GM21737 (cell line): ENCODE measurements around the gene IGLL1.

Experiments
- ATAC-seq: cut with Tn5 transposase; IDR thresholded peaks from one replicate; pipeline ENCODE4 v1.9.1; 2021; ENCODE audit warnings: mild to moderate bottlenecking, moderate library complexity; ENCODE audit not compliant: unreplicated experiment

The IGLL1 gene

DNA sequence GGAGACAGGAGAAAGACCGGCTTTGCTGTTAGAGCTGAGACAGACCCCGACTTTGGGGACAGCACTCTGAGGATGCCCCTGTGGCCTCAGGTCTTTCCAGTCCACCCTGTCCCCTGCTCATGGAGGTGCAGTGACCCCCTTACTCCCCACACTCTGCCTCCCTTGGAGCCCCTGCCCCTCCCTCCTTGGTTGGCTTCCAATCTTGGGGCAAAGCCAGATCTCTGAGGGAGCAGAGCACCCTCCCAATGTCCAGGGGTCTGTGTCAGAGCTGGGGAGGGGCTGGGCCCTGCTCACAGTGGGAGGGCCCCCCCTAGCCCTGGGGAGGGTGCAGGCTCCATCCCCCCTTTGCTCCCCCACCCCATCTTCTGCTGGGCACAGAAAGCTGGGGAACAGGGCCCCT, 50.0 kb downstream of the IGLL1 start:
- no peak for ATAC-seq

DNA sequence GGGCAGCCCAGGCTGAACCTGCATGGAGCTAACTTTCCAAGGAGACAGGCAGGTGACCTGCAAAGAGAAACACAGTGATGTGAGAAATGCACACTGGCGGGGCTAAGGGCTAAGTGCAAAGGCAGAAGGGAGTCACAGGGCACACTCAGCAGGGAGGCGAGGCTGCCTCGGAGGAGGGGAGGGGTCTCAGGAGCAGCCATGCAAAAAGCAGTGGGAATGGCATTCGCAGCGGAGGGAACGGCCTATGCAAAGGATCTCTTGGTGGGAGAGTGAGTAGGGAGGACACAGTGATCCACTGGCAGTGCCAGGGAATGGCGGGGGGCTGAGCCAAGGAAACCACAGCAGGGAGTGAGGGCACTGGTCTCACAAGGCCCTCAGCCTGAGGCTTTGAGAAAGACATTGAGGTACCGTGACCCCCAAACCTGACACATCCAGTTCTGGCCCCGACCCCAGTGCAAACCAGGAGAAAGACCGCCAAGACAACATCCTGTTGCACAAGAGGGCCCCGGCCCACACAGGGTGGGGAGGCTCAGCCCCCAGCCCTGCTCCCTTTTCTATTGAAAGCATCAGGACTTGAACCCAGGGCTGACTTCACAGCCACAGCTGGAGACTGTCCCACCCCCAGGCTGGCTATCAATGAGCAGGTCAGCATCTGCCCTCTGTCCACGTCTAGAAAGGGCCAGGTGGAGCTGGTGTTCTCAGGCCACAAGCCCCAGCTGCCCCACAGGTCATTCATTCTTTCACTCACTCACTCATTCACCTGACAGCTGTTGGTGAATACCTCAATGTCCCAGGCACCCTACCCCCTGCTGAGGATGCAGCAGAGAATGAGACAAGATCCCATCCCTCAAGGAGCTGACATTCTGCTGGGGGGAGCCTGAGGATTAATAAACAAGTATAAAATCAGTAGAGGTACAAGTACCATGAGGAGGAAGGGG, 50.7 kb downstream of the IGLL1 start:
- ATAC-seq: no peak

DNA sequence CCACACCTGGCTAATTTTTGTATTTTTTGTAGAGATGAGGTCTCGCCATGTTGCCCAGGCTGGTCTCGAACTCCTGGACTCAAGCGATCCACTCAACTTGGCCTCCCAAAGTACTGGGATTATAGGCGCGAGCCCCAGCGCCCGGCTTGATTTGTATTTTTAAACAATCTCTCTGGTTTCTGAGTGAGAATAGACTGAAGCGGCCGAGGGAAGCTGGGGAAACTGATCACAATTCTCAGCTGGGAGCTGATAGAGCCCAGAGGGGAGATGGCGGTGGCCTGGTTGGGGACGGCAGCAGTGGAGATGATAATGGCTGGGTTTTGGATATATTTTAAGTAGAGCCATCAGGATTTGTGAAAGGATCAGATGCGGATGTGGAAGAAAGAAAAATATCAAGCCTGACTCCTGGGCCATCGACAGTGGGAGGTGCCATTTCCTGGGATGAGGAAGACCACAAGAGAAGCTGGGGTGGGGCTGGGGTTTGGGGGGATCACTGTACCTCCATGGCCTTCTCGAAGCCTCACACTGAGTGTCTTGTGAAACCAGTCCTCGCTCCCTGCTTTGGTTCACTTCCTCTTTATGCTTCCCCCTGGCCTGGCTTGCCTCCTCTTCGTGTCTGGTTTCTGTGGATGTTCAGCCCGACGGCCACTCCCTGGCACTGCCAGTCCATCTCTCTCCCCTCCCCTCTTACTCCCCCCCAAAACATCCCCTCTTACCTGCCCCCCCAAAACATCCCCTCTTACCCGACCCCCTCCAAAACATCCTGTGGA, 51.9 kb downstream of the IGLL1 start:
- no peak for ATAC-seq

DNA sequence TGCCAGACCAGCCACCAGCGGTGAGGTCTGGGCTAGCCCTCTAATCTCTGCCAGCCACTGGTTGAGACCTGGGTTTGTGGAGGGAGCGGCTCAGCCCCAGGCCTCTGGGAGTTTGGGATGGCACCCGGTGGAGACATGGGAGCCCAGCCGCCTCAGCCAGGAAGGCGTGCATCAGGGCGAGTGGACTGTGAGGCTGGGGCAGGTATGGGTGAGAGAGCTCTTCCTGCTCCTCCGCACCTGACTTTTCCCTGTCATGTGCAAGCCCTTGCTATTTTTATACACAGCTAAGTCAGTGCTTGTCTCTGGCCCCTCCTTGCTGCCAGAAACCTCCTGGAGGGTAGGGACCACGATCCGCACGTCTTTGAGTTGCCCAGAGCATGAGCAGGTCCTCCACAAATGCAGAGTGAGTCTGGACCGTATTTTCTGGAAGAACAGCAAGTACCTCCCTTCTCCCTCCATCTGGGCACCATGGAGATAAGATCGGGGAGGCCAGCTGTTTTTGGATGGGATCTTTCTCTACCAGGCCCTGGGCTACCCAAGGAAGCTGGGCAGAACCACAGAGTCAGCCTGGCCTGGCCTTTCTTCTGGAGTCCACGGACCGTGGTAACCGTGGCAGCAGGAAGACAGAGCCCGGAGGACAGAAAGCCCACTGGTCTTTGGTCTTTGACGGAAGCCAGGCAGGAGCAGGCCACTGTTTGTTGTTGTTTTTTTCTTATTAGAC, 53.3 kb downstream of the IGLL1 start:
- no peak for ATAC-seq

DNA sequence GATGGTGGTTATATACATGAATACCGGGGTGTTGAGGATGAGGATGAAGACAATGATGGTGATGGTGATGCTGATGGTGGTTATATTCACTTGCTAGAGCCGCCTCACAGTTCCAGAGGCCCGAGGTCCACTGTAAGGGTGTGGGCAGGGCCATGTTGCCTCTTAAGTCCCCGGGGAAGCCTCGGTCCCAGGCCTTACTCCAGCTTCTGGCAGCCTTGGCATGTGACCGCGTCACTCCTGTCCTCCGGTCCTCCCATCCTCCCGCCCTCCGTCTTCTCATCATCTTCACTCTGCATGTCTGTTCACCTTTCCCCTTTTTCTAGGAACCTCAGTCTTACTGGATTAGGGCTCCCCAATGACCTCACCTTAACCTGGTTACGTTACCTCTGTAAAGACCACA, 54.6 kb downstream of the IGLL1 start:
- ATAC-seq: no peak

DNA sequence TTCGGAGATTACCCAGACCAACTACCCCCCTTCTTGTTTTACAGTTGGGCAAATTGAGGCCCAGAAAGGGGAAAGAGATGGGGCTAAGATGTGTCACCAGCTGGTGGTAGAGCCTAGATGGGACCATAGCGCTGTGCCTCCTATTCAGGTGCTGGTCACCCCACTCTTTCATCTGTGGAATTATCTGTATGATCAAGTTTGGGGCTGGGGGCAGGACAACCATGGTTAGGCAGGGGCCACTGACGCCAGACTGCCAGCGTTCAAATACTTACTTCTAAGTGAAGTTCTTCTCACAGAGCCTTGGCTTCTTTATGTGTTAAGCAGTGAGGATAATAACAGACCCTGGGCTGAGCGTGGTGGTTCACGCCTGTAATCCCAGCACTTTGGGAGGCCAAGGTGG, 55.9 kb downstream of the IGLL1 start:
- no peak for ATAC-seq

DNA sequence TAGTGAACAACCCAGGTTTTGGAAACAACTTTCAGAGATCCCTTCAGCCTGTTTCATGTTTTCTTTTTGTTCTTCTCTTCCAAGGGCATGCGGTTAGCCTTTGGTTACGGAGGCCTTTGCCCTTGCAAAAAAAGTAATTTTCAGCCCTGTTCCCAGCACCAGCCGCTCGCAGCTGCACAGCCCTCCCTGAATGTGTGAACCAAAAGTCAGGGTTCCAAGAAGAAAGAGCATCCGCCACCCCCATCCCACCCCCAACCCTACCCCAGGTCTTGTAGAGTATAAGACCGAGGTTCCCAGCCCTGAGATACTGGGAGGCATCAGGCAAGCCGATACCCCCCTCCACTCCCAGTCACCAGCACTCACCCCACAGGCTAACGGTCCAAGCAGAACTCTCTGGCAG, 56.4 kb downstream of the IGLL1 start:
- ATAC-seq: no peak
